GM12891 (cell line): Measurements from ENCODE around the gene SERPINC1.

Experiments used
- DNase-seq: peaks from one replicate; pipeline ENCODE4 v3.0.0; 2011; ENCODE audit warnings: low spot score; ENCODE audit not compliant: insufficient read length
- FAIRE-seq: peaks from 2 replicates; lab custom pipeline; 2011; peaks lifted over from hg19 to GRCh38; lab: Jason Lieb, UNC
- PAX5 ChIP-seq: IDR thresholded peaks from 2 replicates; pipeline ENCODE4 v1.6.1; 2011; ENCODE audit warnings: low read length, moderate library complexity, mild to moderate bottlenecking; ENCODE audit not compliant: insufficient read depth, severe bottlenecking
- POLR2A ChIP-seq: IDR thresholded peaks from 2 replicates; pipeline ENCODE4 v1.6.1; 2011; ENCODE audit warnings: low read depth, low read length, control low read depth
- POLR2AphosphoS5 ChIP-seq: IDR thresholded peaks from 2 replicates; pipeline ENCODE4 v1.6.1; 2011; ENCODE audit warnings: low read depth, low read length, control low read depth
- POU2F2 ChIP-seq: IDR thresholded peaks from 2 replicates; pipeline ENCODE4 v1.6.1; 2011; ENCODE audit warnings: low read depth, mild to moderate bottlenecking, control low read depth, low read length, moderate library complexity
- SPI1 ChIP-seq: IDR thresholded peaks from 2 replicates; pipeline ENCODE4 v1.6.1; 2011; ENCODE audit warnings: low read depth, low read length, control low read depth
- TAF1 ChIP-seq: IDR thresholded peaks from 2 replicates; pipeline ENCODE4 v1.6.1; 2011; ENCODE audit warnings: low read depth, low read length, control low read depth

The SERPINC1 gene

GRCh38 chr1:173857363-173857917 lies 59.7 kb downstream of the SERPINC1 start:
- FAIRE-seq (no peak), DNase-seq (no peak)
- no peak for TF ChIP-seq POLR2A
- TF ChIP-seq SPI1 = no peak
- no peak for TF ChIP-seq TAF1
- TF ChIP-seq PAX5 = no peak
- no peak for TF ChIP-seq POU2F2
- no peak for TF ChIP-seq POLR2AphosphoS5

- TF ChIP-seq POLR2A (peak; percentile 10; the same call in 1 of the 2 replicates), POLR2AphosphoS5 (no peak)
- FAIRE-seq (no peak), DNase-seq (no peak)
These were observed 60.2 kb downstream of the SERPINC1 start for GRCh38 chr1:173856903-173857302.

GRCh38 chr1:173856014-173856413 lies 61.1 kb downstream of the SERPINC1 start:
- FAIRE-seq (no peak), DNase-seq (no peak)
- TF ChIP-seq PAX5 (no peak), POLR2A (no peak), TAF1 (no peak), POU2F2 (no peak), POLR2AphosphoS5 (no peak), SPI1 (no peak)
